GM19025 (cell line): ENCODE data around the gene FBXO30.

Experiments used
- ATAC-seq: cut with Tn5 transposase; IDR thresholded peaks from one replicate; pipeline ENCODE4 v1.9.1; 2021; ENCODE audit warnings: mild to moderate bottlenecking, low read depth, moderate library complexity; ENCODE audit not compliant: unreplicated experiment

The FBXO30 gene

GRCh38 chr6:145819994-145820393 lies 5.4 kb upstream of the FBXO30 start:
- ATAC-seq, result no peak

DNA sequence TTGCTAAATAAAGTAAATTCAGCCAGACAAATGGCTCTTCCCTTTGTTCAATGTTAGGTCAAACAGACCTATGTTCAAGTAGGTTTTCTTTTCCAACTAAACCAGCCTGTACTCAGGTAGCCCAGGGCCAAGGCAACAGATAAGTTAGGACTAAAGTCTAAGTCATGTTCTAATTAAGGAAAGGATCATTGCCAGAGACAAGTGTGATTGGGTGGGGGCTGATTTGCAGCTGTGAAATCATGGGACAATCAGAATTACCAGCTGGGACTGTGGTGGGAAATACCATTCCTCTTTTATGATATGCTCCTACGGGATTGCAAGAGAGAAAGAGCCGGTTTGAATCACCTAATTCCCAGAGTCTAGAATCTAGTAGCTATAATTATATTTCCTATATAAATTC lies 4.2 kb upstream of the FBXO30 start:
- ATAC-seq, result no peak

GRCh38 chr6:145816392-145816791 lies 1.8 kb upstream of the FBXO30 start:
- no peak for ATAC-seq

- ATAC-seq, result no peak
Measured at GRCh38 chr6:145815309-145816274, 997 bp upstream of the FBXO30 start.

DNA sequence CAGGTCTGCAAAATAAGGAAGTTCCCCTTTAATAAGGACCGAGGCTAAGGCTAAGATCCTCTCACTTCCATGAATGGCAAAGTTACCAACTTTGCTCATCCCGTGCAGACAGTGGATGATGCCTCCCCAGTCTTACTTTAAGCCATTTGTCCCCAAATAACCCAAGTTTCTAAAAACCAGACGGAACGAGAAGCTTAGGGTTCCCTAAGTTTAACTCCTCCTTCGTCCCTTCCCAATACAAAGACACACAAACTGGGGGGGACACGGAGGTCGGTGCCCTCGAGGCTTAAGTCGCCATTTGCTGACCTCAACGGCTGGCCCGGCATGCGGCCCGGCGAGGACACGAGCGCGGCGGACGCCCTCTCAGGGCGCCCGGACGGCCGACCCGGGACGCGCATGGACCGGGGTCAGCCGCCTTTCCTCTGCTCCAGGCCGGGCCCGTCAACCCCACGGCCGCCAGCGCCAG lies 527 bp downstream of the FBXO30 start:
- ATAC-seq, result peak; percentile 2

- no peak for ATAC-seq
Measured at GRCh38 chr6:145813285-145814034, 1.1 kb downstream of the FBXO30 start.

- no peak for ATAC-seq
Measured at GRCh38 chr6:145811741-145812140, 2.9 kb downstream of the FBXO30 start.

GRCh38 chr6:145809785-145810184 lies 4.8 kb downstream of the FBXO30 start:
- ATAC-seq, result no peak

- ATAC-seq, result peak; percentile 61
Measured at GRCh38 chr6:145809211-145809610, 5.4 kb downstream of the FBXO30 start.

DNA sequence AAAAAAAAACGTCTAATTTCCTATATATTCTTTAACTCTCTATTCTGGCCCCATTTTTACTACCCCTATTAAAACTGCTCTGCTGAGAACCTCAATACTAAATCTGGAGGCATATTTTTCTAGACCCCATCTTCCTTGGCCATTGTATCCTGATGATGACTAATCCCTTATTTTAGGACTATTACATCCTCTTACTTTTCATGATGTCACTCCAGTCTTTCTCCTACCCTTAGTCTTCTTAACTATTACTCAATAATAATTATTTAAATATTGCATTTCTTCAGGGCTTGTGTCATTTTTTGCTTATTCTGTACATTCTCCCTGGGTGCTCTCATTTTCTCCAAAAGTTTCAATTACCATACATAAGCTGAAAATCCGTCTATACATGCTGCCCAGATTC lies 6.4 kb downstream of the FBXO30 start:
- no peak for ATAC-seq

- no peak for ATAC-seq
Measured at GRCh38 chr6:145802141-145802540, 12.5 kb downstream of the FBXO30 start.

- no peak for ATAC-seq
Measured at GRCh38 chr6:145801021-145801420, 13.6 kb downstream of the FBXO30 start.

DNA sequence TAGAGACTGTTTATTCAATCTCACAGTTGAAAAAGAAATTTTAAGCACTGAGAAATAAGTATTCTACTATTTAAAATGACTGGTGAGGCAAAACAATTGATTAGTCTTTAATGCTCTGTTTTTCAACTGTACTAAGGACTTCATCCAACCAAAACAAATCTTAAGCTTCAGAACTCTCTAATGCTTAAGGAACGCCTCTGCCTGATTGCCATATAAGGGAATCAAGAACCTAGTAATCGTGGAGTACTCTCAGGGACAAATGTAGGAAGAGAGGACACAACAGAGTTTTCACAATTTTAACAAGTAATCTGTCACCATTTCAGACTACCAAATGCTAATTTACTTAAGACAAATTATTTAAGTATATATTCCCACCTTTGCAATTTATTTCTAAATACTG lies 16.1 kb downstream of the FBXO30 start:
- ATAC-seq, result no peak

GRCh38 chr6:145789443-145789842 lies 25.2 kb downstream of the FBXO30 start:
- ATAC-seq, result no peak

- ATAC-seq, result no peak
Measured at GRCh38 chr6:145787688-145788087, 26.9 kb downstream of the FBXO30 start.

GRCh38 chr6:145784683-145785082 lies 29.9 kb downstream of the FBXO30 start:
- peak; percentile 80 for ATAC-seq

GRCh38 chr6:145783796-145784195 lies 30.8 kb downstream of the FBXO30 start:
- no peak for ATAC-seq

DNA sequence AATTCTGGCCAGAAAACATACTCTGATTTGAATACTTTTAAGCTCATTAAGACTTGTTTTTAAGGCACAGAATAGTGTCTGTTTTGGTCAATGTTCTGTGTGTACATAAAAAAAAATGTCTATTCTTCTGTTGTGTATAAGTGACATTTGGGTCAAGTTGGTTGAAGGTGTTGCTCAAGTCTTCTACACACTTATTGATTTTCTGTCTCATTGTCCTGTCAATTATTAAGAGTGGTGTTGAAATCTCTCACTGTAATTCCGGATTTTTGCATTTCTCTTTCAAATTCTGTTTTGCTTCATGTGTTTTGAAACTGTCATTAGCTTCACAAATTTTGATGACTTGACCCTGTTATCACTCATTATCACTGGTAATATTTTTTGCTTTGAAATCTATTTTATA lies 41.7 kb downstream of the FBXO30 start:
- ATAC-seq, result no peak

- ATAC-seq, result no peak
Measured at GRCh38 chr6:145765449-145765848, 49.1 kb downstream of the FBXO30 start.

- ATAC-seq, result no peak
Measured at GRCh38 chr6:145763742-145764141, 50.9 kb downstream of the FBXO30 start.

DNA sequence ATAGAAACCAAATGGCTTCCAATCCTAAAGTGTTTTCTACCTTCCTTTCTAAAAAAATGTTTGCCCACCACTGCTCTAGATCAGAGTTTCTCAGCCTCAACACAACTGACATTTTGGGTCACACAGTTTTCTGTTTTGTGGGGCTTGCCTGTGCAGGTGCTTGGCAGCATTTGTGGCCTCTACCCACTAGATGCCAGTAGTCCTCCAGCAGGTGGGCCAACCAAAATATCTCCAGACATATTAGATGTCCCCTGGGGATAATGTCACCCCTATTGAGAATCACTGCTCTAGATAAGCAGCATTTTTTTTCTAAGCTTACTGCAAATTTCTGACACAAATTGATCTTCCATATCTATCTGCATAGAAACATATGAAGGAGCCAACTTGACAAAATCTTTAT lies 53.0 kb downstream of the FBXO30 start:
- peak; percentile 62 for ATAC-seq
